ENCODE results near the gene SNX33. TPM values are rescaled to one million over a fixed set of nuclear protein-coding genes. Genes with fewer than 3 reads are reported as not detected.

The SNX33 gene
- total RNA-seq, 2 experiments from 2014 or later, result 1.1 TPM

Other genes starting within 250 kb of the SNX33 start
- gene SIN3A, start 196.2 kb upstream of the SNX33 start, total RNA-seq, result 10 to 100 TPM; 83.6 to 84.7 TPM
- 10 to 100 TPM in 1 of 2 experiments, 1 to 10 TPM in 1; 9.5 to 10.1 TPM for gene PTPN9, start 68.6 kb upstream of the SNX33 start, total RNA-seq
- gene SNUPN, start 22.2 kb upstream of the SNX33 start, total RNA-seq, result 10 to 100 TPM; 28.5 to 33.1 TPM
- 10 to 100 TPM; 46.1 to 46.8 TPM for gene IMP3, start 7.7 kb upstream of the SNX33 start, total RNA-seq
- not detected for gene CSPG4, start 64.9 kb downstream of the SNX33 start, total RNA-seq
- gene UBE2Q2, start 195.5 kb downstream of the SNX33 start, total RNA-seq, result 10 to 100 TPM; 14.7 to 15.4 TPM

Data from activated naive CD4-positive, alpha-beta T cell treated with anti-CD3 and anti-CD28 coated beads for 36 hours (primary cell).